Measurements from ENCODE around the gene KDM4D.

KDM4D gene

DNA sequence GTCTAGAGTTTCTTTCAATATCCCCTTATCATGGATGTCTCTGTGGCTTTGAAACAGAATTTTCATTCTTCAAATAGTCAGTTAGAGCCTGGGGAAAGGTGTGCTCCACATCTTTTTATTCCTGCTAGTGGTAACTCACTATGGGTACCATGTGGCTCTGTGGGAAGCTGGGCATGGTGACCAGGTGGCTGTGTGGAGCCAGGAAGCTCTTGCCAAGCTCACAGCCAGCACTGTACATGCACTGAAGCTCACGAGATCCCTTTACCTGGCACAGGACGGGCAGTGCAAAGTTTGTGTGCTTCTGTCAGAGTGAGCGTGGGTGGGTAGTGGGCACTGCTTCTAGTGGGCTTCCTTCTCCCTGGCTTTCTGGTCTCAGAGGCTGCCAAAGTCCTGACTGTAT is 69.4 kb downstream of the KDM4D start:
- H3K27me3 ChIP-seq (ENCODE audit: insufficient read depth, poor library complexity, severe bottlenecking) = peaks cover 4% of the 10 kb centered on the region
- no peak for DNase-seq (ENCODE audit: low read depth in 1 of 2, low spot score in 1 of 2)
- no peak overlapping the region for H3K27ac ChIP-seq (replicated peaks)
- no peak overlapping the region for H3K4me3 ChIP-seq (replicated peaks; ENCODE audit: insufficient read depth, low read length)
- TF ChIP-seq POLR2AphosphoS5 (IDR thresholded peaks at IDR 0.05; ENCODE audit: low read depth) (no peak), SPI1 (IDR thresholded peaks at IDR 0.05; ENCODE audit: borderline replicate concordance, low read depth) (no peak), REST (IDR thresholded peaks at IDR 0.05; ENCODE audit: insufficient replicate concordance, low read depth) (no peak)

DNA sequence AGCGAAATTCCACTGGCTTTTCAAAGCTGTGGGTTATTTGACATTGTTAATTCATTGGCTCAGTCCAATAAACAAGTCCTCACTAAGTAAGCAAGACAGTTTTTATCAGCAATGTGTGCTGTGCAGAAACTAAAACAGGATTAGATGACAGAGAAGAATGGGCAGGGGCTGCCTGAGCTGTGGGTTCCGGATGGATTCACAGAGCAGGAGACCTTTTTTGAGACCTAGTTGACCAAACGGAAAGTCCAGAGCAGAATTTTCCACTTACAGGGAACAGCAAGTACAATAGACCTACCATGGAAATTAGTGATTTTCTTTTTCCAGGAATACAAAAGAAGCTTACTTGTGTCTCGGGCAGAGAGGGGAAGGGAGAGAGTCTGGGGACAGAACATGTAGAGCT is 70.5 kb downstream of the KDM4D start:
- no peak overlapping the region for H3K27ac ChIP-seq (replicated peaks)
- TF ChIP-seq POLR2AphosphoS5 (IDR thresholded peaks at IDR 0.05; ENCODE audit: low read depth) = no peak
- TF ChIP-seq SPI1 (IDR thresholded peaks at IDR 0.05; ENCODE audit: borderline replicate concordance, low read depth) = no peak
- no peak for TF ChIP-seq GABPA (IDR thresholded peaks at IDR 0.05; ENCODE audit: low read depth)
- TF ChIP-seq, protein P1, sequence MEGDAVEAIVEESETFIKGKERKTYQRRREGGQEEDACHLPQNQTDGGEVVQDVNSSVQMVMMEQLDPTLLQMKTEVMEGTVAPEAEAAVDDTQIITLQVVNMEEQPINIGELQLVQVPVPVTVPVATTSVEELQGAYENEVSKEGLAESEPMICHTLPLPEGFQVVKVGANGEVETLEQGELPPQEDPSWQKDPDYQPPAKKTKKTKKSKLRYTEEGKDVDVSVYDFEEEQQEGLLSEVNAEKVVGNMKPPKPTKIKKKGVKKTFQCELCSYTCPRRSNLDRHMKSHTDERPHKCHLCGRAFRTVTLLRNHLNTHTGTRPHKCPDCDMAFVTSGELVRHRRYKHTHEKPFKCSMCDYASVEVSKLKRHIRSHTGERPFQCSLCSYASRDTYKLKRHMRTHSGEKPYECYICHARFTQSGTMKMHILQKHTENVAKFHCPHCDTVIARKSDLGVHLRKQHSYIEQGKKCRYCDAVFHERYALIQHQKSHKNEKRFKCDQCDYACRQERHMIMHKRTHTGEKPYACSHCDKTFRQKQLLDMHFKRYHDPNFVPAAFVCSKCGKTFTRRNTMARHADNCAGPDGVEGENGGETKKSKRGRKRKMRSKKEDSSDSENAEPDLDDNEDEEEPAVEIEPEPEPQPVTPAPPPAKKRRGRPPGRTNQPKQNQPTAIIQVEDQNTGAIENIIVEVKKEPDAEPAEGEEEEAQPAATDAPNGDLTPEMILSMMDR (IDR thresholded peaks at IDR 0.05; ENCODE audit: insufficient read depth, low read length) = no peak
- TF ChIP-seq REST (IDR thresholded peaks at IDR 0.05; ENCODE audit: insufficient replicate concordance, low read depth) = no peak
- H3K27me3 ChIP-seq (ENCODE audit: insufficient read depth, poor library complexity, severe bottlenecking) = peaks cover 4% of the 10 kb centered on the region
- DNase-seq (ENCODE audit: low read depth in 1 of 2, low spot score in 1 of 2) = no peak
- no peak overlapping the region for H3K4me3 ChIP-seq (replicated peaks; ENCODE audit: insufficient read depth, low read length)

GRCh38 chr11:95045812-95046211 is 72.3 kb downstream of the KDM4D start:
- no peak overlapping the region for H3K27ac ChIP-seq (replicated peaks)
- H3K27me3 ChIP-seq (ENCODE audit: insufficient read depth, poor library complexity, severe bottlenecking) = peaks cover 4% of the 10 kb centered on the region
- TF ChIP-seq GABPA (IDR thresholded peaks at IDR 0.05; ENCODE audit: low read depth) = no peak
- no peak for DNase-seq (ENCODE audit: low read depth in 1 of 2, low spot score in 1 of 2)
- no peak overlapping the region for H3K4me3 ChIP-seq (replicated peaks; ENCODE audit: insufficient read depth, low read length)

Measured in HL-60 (cell line).